Measurements from ENCODE around the gene PSAP. TPM values are rescaled to one million over a fixed set of nuclear protein-coding genes. Genes with fewer than 3 reads are reported as not detected.

PSAP gene
- total RNA-seq, 1 experiment from 2014 or later = 1,316 TPM

- H3K27ac Mint-ChIP-seq (ENCODE audit: unreplicated experiment) = no peak overlapping the region
- no peaks in the 10 kb centered on the region for H3K4me1 Mint-ChIP-seq (ENCODE audit: low read depth, unreplicated experiment)
- H3K4me3 Mint-ChIP-seq (ENCODE audit: unreplicated experiment) = no peak overlapping the region
These were observed 21.2 kb downstream of the PSAP start for GRCh38 chr10:71829896-71830295.

GRCh38 chr10:71829171-71829570, 21.9 kb downstream of the PSAP start:
- Mint-ChIP-seq H3K4me1 (ENCODE audit: low read depth, unreplicated experiment) (no peaks in the 10 kb centered on the region), H3K27ac (ENCODE audit: unreplicated experiment) (no peak overlapping the region), H3K27me3 (ENCODE audit: insufficient read depth, unreplicated experiment) (no peaks in the 10 kb centered on the region), H3K9me3 (ENCODE audit: unreplicated experiment) (no peaks in the 10 kb centered on the region), H3K36me3 (ENCODE audit: insufficient read depth, unreplicated experiment) (peaks cover 96% of the 10 kb centered on the region), H3K4me3 (ENCODE audit: unreplicated experiment) (no peak overlapping the region)
- BruUV-seq (replicated peaks) = no TSS peak
- CTCF ChIA-PET = interaction anchor here (1.6 kb wide), 1 partner anchor 56 kb away, joined by 4 read pairs; the partner anchor contains the start of gene VSIR
- H3K9me3 ChIP-seq = no peaks in the 10 kb centered on the region
- no peak for TF ChIP-seq CTCF (IDR thresholded peaks at IDR 0.05; ENCODE audit: insufficient read depth in 1 of 2, low read depth in 1 of 2, low read length in 1 of 2, severe bottlenecking in 1 of 2, unreplicated experiment in 1 of 2)
- POLR2A ChIA-PET = no interaction called here
- DNase-seq = no peak
- intact Hi-C loops (cut with micrococcal nuclease; ENCODE audit: unreplicated experiment) = no loop called here
- no peaks in the 10 kb centered on the region for H3K27me3 ChIP-seq (replicated peaks; ENCODE audit: control insufficient read depth, insufficient read depth, low read length)
- no peaks in the 10 kb centered on the region for H3K4me1 ChIP-seq
- H3K36me3 ChIP-seq (ENCODE audit: control insufficient read depth, insufficient read depth, low read length) = peaks cover 18% of the 10 kb centered on the region
- H3K4me3 ChIP-seq (ENCODE audit: low read depth, low read length) = no peak overlapping the region

More at GRCh38 chr10:71829896-71830295, 21.2 kb downstream of the PSAP start:
- H3K4me3 ChIP-seq (ENCODE audit: low read depth, low read length) = no peak overlapping the region
- ChIA-PET POLR2A (interaction anchor here (1.4 kb wide), 1 partner anchor 21 kb away, joined by 3 read pairs; the partner anchor contains the start of gene PSAP), CTCF (interaction anchor here (1.4 to 1.6 kb wide), 2 partner anchors 56 to 67 kb away, joined by 3 to 4 read pairs; partner anchors contain the start of gene VSIR)
- peaks cover 96% of the 10 kb centered on the region for H3K36me3 Mint-ChIP-seq (ENCODE audit: insufficient read depth, unreplicated experiment)
- no TSS peak for BruUV-seq (replicated peaks)
- H3K4me1 ChIP-seq = no peaks in the 10 kb centered on the region
- DNase-seq = no peak
- no peaks in the 10 kb centered on the region for H3K9me3 ChIP-seq
- H3K9me3 Mint-ChIP-seq (ENCODE audit: unreplicated experiment) = no peaks in the 10 kb centered on the region
- H3K36me3 ChIP-seq (ENCODE audit: control insufficient read depth, insufficient read depth, low read length) = peaks cover 18% of the 10 kb centered on the region
- intact Hi-C loops (cut with micrococcal nuclease; ENCODE audit: unreplicated experiment) = no loop called here
- TF ChIP-seq CTCF (IDR thresholded peaks at IDR 0.05; ENCODE audit: insufficient read depth in 1 of 2, low read depth in 1 of 2, low read length in 1 of 2, severe bottlenecking in 1 of 2, unreplicated experiment in 1 of 2) = no peak
- no peaks in the 10 kb centered on the region for H3K27me3 Mint-ChIP-seq (ENCODE audit: insufficient read depth, unreplicated experiment)
- H3K27me3 ChIP-seq (replicated peaks; ENCODE audit: control insufficient read depth, insufficient read depth, low read length) = no peaks in the 10 kb centered on the region

- no peak overlapping the region for H3K4me3 ChIP-seq (ENCODE audit: low read depth, low read length)
- H3K9me3 ChIP-seq = no peaks in the 10 kb centered on the region
- H3K36me3 Mint-ChIP-seq (ENCODE audit: insufficient read depth, unreplicated experiment) = peaks cover 96% of the 10 kb centered on the region
- POLR2A ChIA-PET = no interaction called here
- no peak for DNase-seq
- H3K27ac Mint-ChIP-seq (ENCODE audit: unreplicated experiment) = no peak overlapping the region
- CTCF ChIA-PET = no interaction called here
- H3K27me3 Mint-ChIP-seq (ENCODE audit: insufficient read depth, unreplicated experiment) = no peaks in the 10 kb centered on the region
- intact Hi-C loops (cut with micrococcal nuclease; ENCODE audit: unreplicated experiment) = no loop called here
- no peaks in the 10 kb centered on the region for H3K4me1 ChIP-seq
- H3K4me1 Mint-ChIP-seq (ENCODE audit: low read depth, unreplicated experiment) = no peaks in the 10 kb centered on the region
- no peak overlapping the region for H3K4me3 Mint-ChIP-seq (ENCODE audit: unreplicated experiment)
- BruUV-seq (replicated peaks) = no TSS peak
- TF ChIP-seq CTCF (IDR thresholded peaks at IDR 0.05; ENCODE audit: insufficient read depth in 1 of 2, low read depth in 1 of 2, low read length in 1 of 2, severe bottlenecking in 1 of 2, unreplicated experiment in 1 of 2) = no peak
- H3K36me3 ChIP-seq (ENCODE audit: control insufficient read depth, insufficient read depth, low read length) = peaks cover 21% of the 10 kb centered on the region
- H3K27me3 ChIP-seq (replicated peaks; ENCODE audit: control insufficient read depth, insufficient read depth, low read length) = no peaks in the 10 kb centered on the region
- no peaks in the 10 kb centered on the region for H3K9me3 Mint-ChIP-seq (ENCODE audit: unreplicated experiment)
These were observed 22.3 kb downstream of the PSAP start for GRCh38 chr10:71828702-71829101.
